ENCODE results near the gene VWA5B2.

The VWA5B2 gene

GRCh38 chr3:184188080-184188479 is 41.3 kb upstream of the VWA5B2 start:
- no peak overlapping the region for H3K4me3 ChIP-seq (ENCODE audit: low read depth, low read length)
- H3K27me3 ChIP-seq (ENCODE audit: control insufficient read depth, insufficient read depth, low read length) = no peaks in the 10 kb centered on the region
- H3K36me3 ChIP-seq (ENCODE audit: control insufficient read depth, insufficient read depth, low read length) = no peaks in the 10 kb centered on the region
- H3K27ac ChIP-seq = no peak overlapping the region
- H3K79me2 ChIP-seq = peaks cover 14% of the 10 kb centered on the region
- H2AFZ ChIP-seq = no peak overlapping the region
- H3K4me1 ChIP-seq = peaks cover 15% of the 10 kb centered on the region
- peak overlapping the region; percentile 9 for H3K4me2 ChIP-seq (ENCODE audit: low read length)
- TF ChIP-seq CTCF (IDR thresholded peaks at IDR 0.05) = no peak
- no peaks in the 10 kb centered on the region for H3K9me3 ChIP-seq (ENCODE audit: control insufficient read depth, low read length)
- H3K9ac ChIP-seq = no peak overlapping the region

- H3K4me3 ChIP-seq (ENCODE audit: low read depth, low read length) = no peak overlapping the region
- peaks cover 14% of the 10 kb centered on the region for H3K79me2 ChIP-seq
- H3K9ac ChIP-seq = no peak overlapping the region
- H2AFZ ChIP-seq = no peak overlapping the region
- TF ChIP-seq CTCF (IDR thresholded peaks at IDR 0.05) = no peak
- no peaks in the 10 kb centered on the region for H3K36me3 ChIP-seq (ENCODE audit: control insufficient read depth, insufficient read depth, low read length)
- H3K4me2 ChIP-seq (ENCODE audit: low read length) = no peak overlapping the region
- H3K4me1 ChIP-seq = peaks cover 15% of the 10 kb centered on the region
- no peaks in the 10 kb centered on the region for H3K27me3 ChIP-seq (ENCODE audit: control insufficient read depth, insufficient read depth, low read length)
- H3K9me3 ChIP-seq (ENCODE audit: control insufficient read depth, low read length) = no peaks in the 10 kb centered on the region
- no peak overlapping the region for H3K27ac ChIP-seq
Measured at GRCh38 chr3:184189421-184189820, 40.0 kb upstream of the VWA5B2 start.

GRCh38 chr3:184192889-184193288 is 36.5 kb upstream of the VWA5B2 start:
- TF ChIP-seq CTCF (IDR thresholded peaks at IDR 0.05) = no peak
- Histone ChIP-seq H3K4me2 (ENCODE audit: low read length) (no peak overlapping the region), H3K27me3 (ENCODE audit: control insufficient read depth, insufficient read depth, low read length) (no peaks in the 10 kb centered on the region), H3K9me3 (ENCODE audit: control insufficient read depth, low read length) (no peaks in the 10 kb centered on the region), H3K79me2 (no peaks in the 10 kb centered on the region), H3K4me3 (ENCODE audit: low read depth, low read length) (no peak overlapping the region), H3K4me1 (peaks cover under 1% of the 10 kb centered on the region), H3K36me3 (ENCODE audit: control insufficient read depth, insufficient read depth, low read length) (no peaks in the 10 kb centered on the region), H3K9ac (no peak overlapping the region), H2AFZ (no peak overlapping the region), H3K27ac (no peak overlapping the region)

DNA sequence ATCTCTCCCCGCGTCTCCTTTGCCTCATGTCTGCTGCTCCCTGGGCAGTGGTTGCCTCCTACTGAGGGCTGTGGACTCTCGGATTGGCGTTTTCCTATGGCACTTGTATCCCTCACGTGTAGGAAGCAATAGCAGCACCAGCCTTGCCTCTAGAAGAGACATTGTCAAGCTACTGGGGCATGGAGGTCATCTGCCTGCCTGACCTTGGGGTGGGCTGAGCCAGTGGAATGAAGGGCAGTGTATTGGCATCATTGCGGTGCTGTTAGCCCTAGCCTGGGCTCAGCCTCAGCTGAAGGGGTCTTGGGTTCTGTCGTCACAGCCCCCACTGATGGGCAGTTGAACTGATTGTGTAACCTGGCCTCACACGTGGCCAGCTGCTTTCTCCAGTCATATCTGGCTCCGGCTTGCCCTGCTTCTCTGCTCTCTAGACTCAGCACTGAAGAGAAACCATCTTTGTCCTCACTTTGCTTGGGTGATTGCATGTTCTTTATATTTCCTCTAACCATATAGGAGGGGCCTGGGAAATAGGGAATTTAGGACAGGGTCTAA is 35.3 kb upstream of the VWA5B2 start:
- H3K4me3 ChIP-seq (ENCODE audit: low read depth, low read length) = no peak overlapping the region
- TF ChIP-seq CTCF (IDR thresholded peaks at IDR 0.05) = no peak
- no peak overlapping the region for H2AFZ ChIP-seq
- H3K9ac ChIP-seq = no peak overlapping the region
- no peak overlapping the region for H3K27ac ChIP-seq
- no peaks in the 10 kb centered on the region for H3K36me3 ChIP-seq (ENCODE audit: control insufficient read depth, insufficient read depth, low read length)
- H3K9me3 ChIP-seq (ENCODE audit: control insufficient read depth, low read length) = no peaks in the 10 kb centered on the region
- H3K79me2 ChIP-seq = no peaks in the 10 kb centered on the region
- H3K4me1 ChIP-seq = no peaks in the 10 kb centered on the region
- H3K4me2 ChIP-seq (ENCODE audit: low read length) = no peak overlapping the region
- no peaks in the 10 kb centered on the region for H3K27me3 ChIP-seq (ENCODE audit: control insufficient read depth, insufficient read depth, low read length)

DNA sequence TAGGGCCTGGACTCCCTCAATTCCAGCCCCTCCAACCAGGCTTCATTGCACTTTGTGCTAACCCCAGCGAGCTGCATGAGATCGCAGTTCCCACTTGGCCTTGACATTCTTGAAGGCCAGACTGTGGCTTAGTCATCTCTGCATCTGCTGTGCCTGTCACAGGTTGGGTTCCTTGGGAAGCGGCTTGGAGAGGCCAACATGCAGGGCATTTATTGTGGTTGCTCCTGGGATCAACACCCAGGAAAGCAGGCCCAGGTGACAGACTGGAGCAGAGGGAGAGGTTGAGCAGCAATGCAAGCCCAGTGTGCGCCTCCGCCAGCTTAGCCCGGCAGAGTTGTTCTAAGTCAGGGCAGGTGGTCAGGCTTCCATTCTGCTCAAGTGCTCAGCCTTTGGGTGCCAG is 32.8 kb upstream of the VWA5B2 start:
- Histone ChIP-seq H3K79me2 (no peaks in the 10 kb centered on the region), H3K4me1 (no peaks in the 10 kb centered on the region), H3K4me3 (ENCODE audit: low read depth, low read length) (no peak overlapping the region), H2AFZ (no peak overlapping the region), H3K4me2 (ENCODE audit: low read length) (no peak overlapping the region), H3K27me3 (ENCODE audit: control insufficient read depth, insufficient read depth, low read length) (no peaks in the 10 kb centered on the region), H3K36me3 (ENCODE audit: control insufficient read depth, insufficient read depth, low read length) (no peaks in the 10 kb centered on the region), H3K9ac (no peak overlapping the region), H3K27ac (no peak overlapping the region), H3K9me3 (ENCODE audit: control insufficient read depth, low read length) (no peaks in the 10 kb centered on the region)
- no peak for TF ChIP-seq CTCF (IDR thresholded peaks at IDR 0.05)

All from parathyroid adenoma (tissue), 2 donors.